Fibroblast of lung (primary cell): Measurements from ENCODE around the gene NKPD1. TPM values are rescaled to one million over a fixed set of nuclear protein-coding genes. Genes with fewer than 3 reads are reported as not detected.

Experiments used
- DNase-seq, 2 donors: peaks; one replicate each; pipeline versions ENCODE4 v3.0.0 to v3.0.0-alpha.2; 2010; ENCODE audit warnings: low read depth in 2 of 2
- H2AFZ ChIP-seq: 2 replicates; pipeline ENCODE4 v1.5.1; 2012; ENCODE audit warnings: low read length, control low read depth, inconsistent platforms
- H3K27ac ChIP-seq: 2 replicates; pipeline ENCODE4 v1.5.1; 2011; ENCODE audit warnings: low read length, control low read depth; ENCODE audit not compliant: insufficient read depth
- H3K27me3 ChIP-seq: 2 replicates; pipeline ENCODE4 v1.5.1; 2011; ENCODE audit warnings: mild to moderate bottlenecking, low read length; ENCODE audit not compliant: control insufficient read depth, insufficient read depth
- H3K36me3 ChIP-seq: 2 replicates; pipeline ENCODE4 v1.5.1; 2011; ENCODE audit warnings: low read length; ENCODE audit not compliant: control insufficient read depth, insufficient read depth
- H3K4me1 ChIP-seq: 2 replicates; pipeline ENCODE4 v1.5.1; 2011; ENCODE audit warnings: low read length; ENCODE audit not compliant: control insufficient read depth, insufficient read depth; ENCODE audit errors: extremely low read depth
- H3K4me2 ChIP-seq: 2 replicates; pipeline ENCODE4 v1.5.1; 2011; ENCODE audit warnings: low read length, control low read depth; ENCODE audit not compliant: insufficient read depth; ENCODE audit errors: extremely low read depth
- H3K4me3 ChIP-seq, 4 experiments: fragments of 200-600 bp in 1 of 4; sonication (generic) in 1 of 4; replicated peaks in 1 of 4; 2 replicates each; pipeline ENCODE4 v1.5.1; 2011 to 2016; ENCODE audit warnings: low read length in 4 of 4, low read depth in 3 of 4, mild to moderate bottlenecking in 3 of 4, control low read depth in 2 of 4, inconsistent platforms in 1 of 4, mixed read lengths in 1 of 4; ENCODE audit not compliant: insufficient read depth in 1 of 4; ENCODE audit errors: control extremely low read depth in 1 of 4
- H3K79me2 ChIP-seq: 2 replicates; pipeline ENCODE4 v1.5.1; 2012; ENCODE audit warnings: mild to moderate bottlenecking, low read length, inconsistent platforms; ENCODE audit not compliant: control insufficient read depth, insufficient read depth
- H3K9ac ChIP-seq: 2 replicates; pipeline ENCODE4 v1.5.1; 2011; ENCODE audit warnings: mild to moderate bottlenecking, low read length, control low read depth; ENCODE audit not compliant: insufficient read depth
- H3K9me3 ChIP-seq: 2 replicates; pipeline ENCODE4 v1.5.1; 2012; ENCODE audit warnings: low read depth, low read length; ENCODE audit not compliant: control insufficient read depth, insufficient read depth
- H4K20me1 ChIP-seq: 2 replicates; pipeline ENCODE4 v1.5.1; 2011; ENCODE audit warnings: low read length; ENCODE audit not compliant: control insufficient read depth, insufficient read depth; ENCODE audit errors: extremely low read depth
- EZH2 ChIP-seq: IDR thresholded peaks from 2 replicates; pipeline ENCODE4 v1.5.1; 2012; ENCODE audit warnings: low read length, control low read depth, mild to moderate bottlenecking; ENCODE audit errors: missing control alignments
- polyA plus RNA-seq, 2 donors: library from polyadenylated mRNA; depleted of rRNA in 1 of 2; stranded (reverse) in 1 of 2; unstranded in 1 of 2; fragments of >200 nt; gene quantifications; 2 replicates each; pipeline ENCODE4 v1.2.1, GENCODE V29; 2011 to 2012; ENCODE audit warnings: missing spikeins in 1 of 2
- total RNA-seq: library from RNA; depleted of rRNA; stranded (reverse); fragments of >200 nt; gene quantifications from 2 replicates; pipeline ENCODE4 v1.2.1, GENCODE V29; 2014
- TF ChIP-seq, protein P1 (sequence below), 2 donors: IDR thresholded peaks in 1 of 2; conservative IDR thresholded peaks in 1 of 2; 1 replicate in 1 of 2; 2 replicates in 1 of 2; pipeline ENCODE4 v1.5.1; 2011 to 2012; ENCODE audit warnings: low read length in 2 of 2, control low read depth in 1 of 2, inconsistent platforms in 1 of 2, low read depth in 1 of 2, mild to moderate bottlenecking in 1 of 2

NKPD1 gene
- total and polyA plus RNA-seq, 2 donors (not counting 1 experiment from before 2014, with no cell fraction given): 0.17 TPM; not detected in 1

DNA sequence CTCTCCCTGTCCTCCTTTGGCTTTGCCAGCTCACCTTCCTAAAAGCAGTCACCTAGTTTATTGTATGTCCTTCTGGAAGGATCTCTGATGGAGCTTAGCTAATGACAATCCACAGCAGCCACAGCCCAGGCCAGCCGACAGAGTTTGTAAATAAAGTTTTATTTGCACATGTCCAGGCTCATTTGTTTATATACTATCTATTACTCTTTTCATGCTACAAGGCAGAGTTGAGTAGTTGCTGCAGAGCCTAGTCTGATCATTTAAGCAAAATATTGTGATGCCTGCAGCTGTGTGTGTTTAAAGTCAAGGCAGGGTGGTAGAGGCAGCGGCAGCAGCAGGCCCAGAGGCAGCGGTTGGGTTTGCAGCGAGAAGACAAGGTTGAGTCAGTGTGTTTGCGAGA is 32.6 kb downstream of the NKPD1 start:
- no peaks in the 10 kb centered on the region for H3K4me1 ChIP-seq
- TF ChIP-seq, protein P1, sequence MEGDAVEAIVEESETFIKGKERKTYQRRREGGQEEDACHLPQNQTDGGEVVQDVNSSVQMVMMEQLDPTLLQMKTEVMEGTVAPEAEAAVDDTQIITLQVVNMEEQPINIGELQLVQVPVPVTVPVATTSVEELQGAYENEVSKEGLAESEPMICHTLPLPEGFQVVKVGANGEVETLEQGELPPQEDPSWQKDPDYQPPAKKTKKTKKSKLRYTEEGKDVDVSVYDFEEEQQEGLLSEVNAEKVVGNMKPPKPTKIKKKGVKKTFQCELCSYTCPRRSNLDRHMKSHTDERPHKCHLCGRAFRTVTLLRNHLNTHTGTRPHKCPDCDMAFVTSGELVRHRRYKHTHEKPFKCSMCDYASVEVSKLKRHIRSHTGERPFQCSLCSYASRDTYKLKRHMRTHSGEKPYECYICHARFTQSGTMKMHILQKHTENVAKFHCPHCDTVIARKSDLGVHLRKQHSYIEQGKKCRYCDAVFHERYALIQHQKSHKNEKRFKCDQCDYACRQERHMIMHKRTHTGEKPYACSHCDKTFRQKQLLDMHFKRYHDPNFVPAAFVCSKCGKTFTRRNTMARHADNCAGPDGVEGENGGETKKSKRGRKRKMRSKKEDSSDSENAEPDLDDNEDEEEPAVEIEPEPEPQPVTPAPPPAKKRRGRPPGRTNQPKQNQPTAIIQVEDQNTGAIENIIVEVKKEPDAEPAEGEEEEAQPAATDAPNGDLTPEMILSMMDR (conservative IDR thresholded peaks at IDR 0.05 in 1 of 2, IDR thresholded peaks at IDR 0.05 in 1 of 2; ENCODE audit: low read depth in 1 of 2, low read length in 2 of 2): no peak
- no peak for TF ChIP-seq EZH2
- H3K9ac ChIP-seq: no peak overlapping the region
- H4K20me1 ChIP-seq: no peaks in the 10 kb centered on the region
- DNase-seq: no peak
- H2AFZ ChIP-seq: no peak overlapping the region
- peaks cover 4% of the 10 kb centered on the region for H3K36me3 ChIP-seq
- H3K79me2 ChIP-seq: peaks cover 40% of the 10 kb centered on the region
- H3K4me2 ChIP-seq: no peak overlapping the region
- H3K27ac ChIP-seq: no peak overlapping the region
- H3K4me3 ChIP-seq: no peak overlapping the region
- H3K27me3 ChIP-seq: no peaks in the 10 kb centered on the region
- H3K9me3 ChIP-seq: no peaks in the 10 kb centered on the region

DNA sequence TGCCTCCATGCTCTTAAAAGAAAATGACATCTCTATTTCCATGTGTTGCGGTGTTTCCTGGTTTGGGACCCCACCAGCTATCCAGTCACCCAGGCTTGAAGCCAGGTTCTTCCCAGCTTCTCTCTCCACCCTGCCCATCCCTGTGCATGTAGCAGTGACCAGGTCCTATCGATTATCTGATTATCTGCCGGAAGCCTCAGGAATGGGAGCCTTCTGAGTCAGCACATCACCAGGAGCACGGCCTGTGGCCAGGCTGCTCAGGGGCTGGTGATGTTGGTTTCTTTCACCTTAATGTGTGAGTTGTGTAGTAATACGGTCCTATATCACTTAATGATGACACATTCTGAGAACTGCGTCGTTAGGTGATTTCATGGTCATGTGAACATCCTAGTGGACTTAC is 34.1 kb downstream of the NKPD1 start:
- H3K4me3 ChIP-seq: no peak overlapping the region
- H3K36me3 ChIP-seq: peaks cover 4% of the 10 kb centered on the region
- H3K9me3 ChIP-seq: no peaks in the 10 kb centered on the region
- no peak for DNase-seq
- no peaks in the 10 kb centered on the region for H3K27me3 ChIP-seq
- TF ChIP-seq, protein P1 (conservative IDR thresholded peaks at IDR 0.05 in 1 of 2, IDR thresholded peaks at IDR 0.05 in 1 of 2; ENCODE audit: low read depth in 1 of 2, low read length in 2 of 2): no peak
- TF ChIP-seq EZH2: no peak
- H3K9ac ChIP-seq: no peak overlapping the region
- H3K79me2 ChIP-seq: peaks cover 50% of the 10 kb centered on the region
- H3K4me1 ChIP-seq: no peaks in the 10 kb centered on the region
- no peak overlapping the region for H3K4me2 ChIP-seq
- no peaks in the 10 kb centered on the region for H4K20me1 ChIP-seq
- no peak overlapping the region for H2AFZ ChIP-seq
- no peak overlapping the region for H3K27ac ChIP-seq

DNA sequence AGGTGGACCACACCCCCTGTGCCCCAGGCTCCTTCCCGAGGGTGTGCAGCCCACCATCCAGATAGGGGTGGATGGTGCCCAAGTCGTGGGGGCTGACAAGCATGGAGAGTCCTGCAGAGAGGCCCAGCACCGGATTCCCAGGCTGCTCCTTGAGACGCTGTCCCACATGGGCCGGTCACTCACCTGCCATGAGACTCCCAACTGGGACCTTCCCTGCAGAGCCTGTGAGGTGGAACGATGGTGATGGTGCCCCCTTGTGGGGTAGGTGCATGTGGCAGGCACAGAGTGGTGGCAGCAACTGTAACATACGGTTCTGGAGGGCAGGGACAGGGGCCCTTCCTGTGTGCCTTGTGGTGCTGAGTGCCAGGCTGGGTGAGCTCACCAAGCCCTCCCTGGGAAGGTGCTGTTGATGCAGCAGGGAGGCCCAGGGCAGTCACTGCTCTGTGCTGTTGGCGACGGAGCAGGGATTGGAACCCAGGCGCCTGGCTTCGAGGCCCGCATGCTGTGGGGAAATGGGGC is 34.7 kb downstream of the NKPD1 start:
- peak; percentile 30 to 39 for DNase-seq
- H3K4me1 ChIP-seq: no peaks in the 10 kb centered on the region
- no peaks in the 10 kb centered on the region for H3K27me3 ChIP-seq
- H3K79me2 ChIP-seq: peaks cover 54% of the 10 kb centered on the region
- no peak for TF ChIP-seq EZH2
- TF ChIP-seq, protein P1 (conservative IDR thresholded peaks at IDR 0.05 in 1 of 2, IDR thresholded peaks at IDR 0.05 in 1 of 2; ENCODE audit: low read depth in 1 of 2, low read length in 2 of 2): peak; percentile 59 to 87
- no peak overlapping the region for H2AFZ ChIP-seq
- H3K4me2 ChIP-seq: no peak overlapping the region
- H3K9me3 ChIP-seq: no peaks in the 10 kb centered on the region
- peaks cover 4% of the 10 kb centered on the region for H3K36me3 ChIP-seq
- no peak overlapping the region for H3K27ac ChIP-seq
- H4K20me1 ChIP-seq: peaks cover 2% of the 10 kb centered on the region
- H3K9ac ChIP-seq: no peak overlapping the region
- no peak overlapping the region for H3K4me3 ChIP-seq
